Stomach (tissue), 9 donors: ENCODE results near the gene DPM3. TPM values are rescaled to one million over a fixed set of nuclear protein-coding genes. Genes with fewer than 3 reads are reported as not detected.

Source experiments
- DNase-seq, 2 donors: peaks; one replicate each; pipeline versions ENCODE4 v3.0.0 to v3.0.0-alpha.2; 2013 to 2019
- H3K27ac ChIP-seq, 5 donors: fragments of 200-600 bp in 4 of 5; sonication (generic) in 4 of 5; one replicate each; pipeline ENCODE4 v1.5.1; 2013 to 2019; ENCODE audit warnings: mild to moderate bottlenecking in 1 of 5, moderate library complexity in 1 of 5
- H3K27me3 ChIP-seq, 3 donors: fragments of 200-600 bp; sonication (generic); one replicate each; pipeline ENCODE4 v1.5.1; 2017 to 2019; ENCODE audit warnings: mixed run types in 1 of 3
- H3K36me3 ChIP-seq, 4 donors: fragments of 200-600 bp; sonication (generic); 1 replicate in 3 of 4; 2 replicates in 1 of 4; pipeline ENCODE4 v1.5.1; 2016 to 2019
- H3K4me1 ChIP-seq, 4 donors: fragments of 200-600 bp; sonication (generic); one replicate each; pipeline ENCODE4 v1.5.1; 2016 to 2019
- H3K4me3 ChIP-seq, 4 donors: fragments of 200-600 bp; sonication (generic) in 3 of 4; one replicate each; pipeline ENCODE4 v1.5.1; 2016 to 2019; ENCODE audit warnings: mild to moderate bottlenecking in 1 of 4
- H3K9me3 ChIP-seq, 4 donors: fragments of 200-600 bp; sonication (generic); one replicate each; pipeline ENCODE4 v1.5.1; 2016 to 2019
- EP300 ChIP-seq: sonication (generic); formaldehyde crosslinking; IDR thresholded peaks from one replicate; pipeline ENCODE4 v1.6.1; 2017; ENCODE audit warnings: antibody characterized with exemption
- POLR2A ChIP-seq, 4 donors: fragments of 450-650 bp; IDR thresholded peaks; one replicate each; pipeline ENCODE4 v1.6.1; 2016; ENCODE audit warnings: antibody characterized with exemption in 4 of 4, control low read depth in 2 of 4, mild to moderate bottlenecking in 1 of 4, moderate library complexity in 1 of 4
- POLR2AphosphoS5 ChIP-seq, 3 donors: sonication (generic); formaldehyde crosslinking; IDR thresholded peaks; one replicate each; pipeline ENCODE4 v1.6.1; 2016; ENCODE audit warnings: antibody characterized with exemption in 3 of 3
- WGBS, 5 donors: extraction: QIAGEN DNeasy Blood & Tissue Kit in 3 of 5; methylation state at CpG; one replicate each; pipeline versions ENCODE4 v1.1.5 to v1.1.7; 2013 to 2018; 5-methylcytosine and 5-hydroxymethylcytosine counted together
- intact Hi-C: fragments of 100-400 bp; cut with DNase I; formaldehyde crosslinking; loops from one replicate; pipeline ENCODE4 v1.15.1; 2023; ENCODE audit warnings: low total_unique reads
- polyA plus RNA-seq, 3 donors: library from polyadenylated mRNA; stranded (reverse); fragments of 200-250 nt; gene quantifications; one replicate each; pipeline ENCODE4 v1.2.3, GENCODE V29; 2013
- total RNA-seq, 5 donors: library from RNA; depleted of rRNA; stranded (reverse); fragments of >200 nt; gene quantifications; one replicate each; pipeline versions ENCODE4 v1.1.0 to v1.2.3, GENCODE V29; 2014 to 2016
- TF ChIP-seq, protein P1 (sequence below), 7 experiments: fragments of 450-650 bp in 4 of 7; fragments of 200-600 bp in 3 of 7; sonication (generic) in 3 of 7; IDR thresholded peaks; one replicate each; pipeline ENCODE4 v1.5.1; 2016 to 2019; ENCODE audit warnings: antibody characterized with exemption in 7 of 7, control low read depth in 2 of 7, mild to moderate bottlenecking in 1 of 7
- donor health status: healthy with polysubstance abuse.
- donor health status: Bipolar disorder and iron deficiency.
- donor health status: healthy.

DPM3 gene
- total and polyA plus RNA-seq, 8 donors: 13.3 to 301 (median 51.3) TPM; not detected in 1

GRCh38 chr1:155187456-155187891 lies 47.1 kb upstream of the DPM3 start:
- WGBS, 5 donors: 38 to 58% (median 48%) methylated on average over 15 to 16 of the region's 16 CpGs
- Histone ChIP-seq H3K4me3 (peak overlapping the region; percentile 24 to 50 (median 34)), H3K27me3 (no peaks in the 10 kb centered on the region), H3K27ac (peak overlapping the region; percentile 72 to 90 (median 79)), H3K36me3 (no peaks in the 10 kb centered on the region), H3K9me3 (no peaks in the 10 kb centered on the region), H3K4me1 (peaks cover 29 to 51% (median 34%) of the 10 kb centered on the region in 4 donors)
- no peak for TF ChIP-seq POLR2A (IDR thresholded peaks at IDR 0.05)
- TF ChIP-seq POLR2AphosphoS5 (IDR thresholded peaks at IDR 0.05): peak in 2 of 3 donors; percentile 23 to 30
- TF ChIP-seq, protein P1, sequence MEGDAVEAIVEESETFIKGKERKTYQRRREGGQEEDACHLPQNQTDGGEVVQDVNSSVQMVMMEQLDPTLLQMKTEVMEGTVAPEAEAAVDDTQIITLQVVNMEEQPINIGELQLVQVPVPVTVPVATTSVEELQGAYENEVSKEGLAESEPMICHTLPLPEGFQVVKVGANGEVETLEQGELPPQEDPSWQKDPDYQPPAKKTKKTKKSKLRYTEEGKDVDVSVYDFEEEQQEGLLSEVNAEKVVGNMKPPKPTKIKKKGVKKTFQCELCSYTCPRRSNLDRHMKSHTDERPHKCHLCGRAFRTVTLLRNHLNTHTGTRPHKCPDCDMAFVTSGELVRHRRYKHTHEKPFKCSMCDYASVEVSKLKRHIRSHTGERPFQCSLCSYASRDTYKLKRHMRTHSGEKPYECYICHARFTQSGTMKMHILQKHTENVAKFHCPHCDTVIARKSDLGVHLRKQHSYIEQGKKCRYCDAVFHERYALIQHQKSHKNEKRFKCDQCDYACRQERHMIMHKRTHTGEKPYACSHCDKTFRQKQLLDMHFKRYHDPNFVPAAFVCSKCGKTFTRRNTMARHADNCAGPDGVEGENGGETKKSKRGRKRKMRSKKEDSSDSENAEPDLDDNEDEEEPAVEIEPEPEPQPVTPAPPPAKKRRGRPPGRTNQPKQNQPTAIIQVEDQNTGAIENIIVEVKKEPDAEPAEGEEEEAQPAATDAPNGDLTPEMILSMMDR (IDR thresholded peaks at IDR 0.05): no peak
- no peak for TF ChIP-seq EP300
- DNase-seq: no peak
- intact Hi-C loops: no loop called here

DNA sequence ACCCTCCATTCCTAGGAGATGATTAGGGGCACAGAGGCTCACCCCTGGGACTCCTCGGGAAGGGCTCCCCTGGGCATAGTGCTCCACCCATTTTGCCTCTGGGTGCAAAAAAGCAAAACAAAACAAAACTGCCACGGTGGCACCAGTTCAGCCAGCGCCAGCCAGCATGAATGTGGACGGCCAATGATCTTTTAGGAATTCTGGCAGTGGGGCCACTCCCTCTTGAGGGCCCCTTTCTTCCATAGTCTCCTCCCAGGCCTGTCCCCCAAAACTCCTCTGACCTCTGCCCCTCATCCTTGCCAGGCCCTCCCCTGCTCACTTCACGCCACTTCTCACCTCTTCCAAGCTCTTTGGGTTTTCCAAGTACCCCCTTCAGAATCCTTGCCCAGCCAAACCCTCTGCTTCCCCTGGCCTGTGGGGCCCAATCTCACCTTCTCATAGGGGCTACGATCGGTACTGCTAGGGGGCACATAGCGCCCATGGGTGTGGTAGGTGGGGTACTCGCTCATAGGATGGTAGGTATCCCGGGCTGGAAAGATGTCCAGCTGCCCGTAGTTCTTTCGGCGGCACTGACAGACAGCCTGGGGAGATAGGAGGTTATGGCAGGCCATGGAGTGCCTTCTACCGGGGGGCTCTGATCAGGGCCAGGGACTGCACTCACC lies 46.6 kb upstream of the DPM3 start:
- DNase-seq: peak; percentile 49 to 60
- intact Hi-C loops: no loop called here
- Histone ChIP-seq H3K27ac (peak overlapping the region; percentile 72 to 90 (median 79)), H3K27me3 (no peaks in the 10 kb centered on the region), H3K4me3 (peak overlapping the region; percentile 24 to 50 (median 34)), H3K4me1 (peaks cover 30 to 52% (median 37%) of the 10 kb centered on the region in 4 donors), H3K9me3 (no peaks in the 10 kb centered on the region), H3K36me3 (peaks cover 0 to 1% (median 0%) of the 10 kb centered on the region in 4 donors)
- 30 to 59% (median 36%) methylated on average over 13 to 14 of the region's 14 CpGs for WGBS, 5 donors
- TF ChIP-seq POLR2A (IDR thresholded peaks at IDR 0.05) (no peak), EP300 (no peak), POLR2AphosphoS5 (IDR thresholded peaks at IDR 0.05) (peak in 1 of 3 donors; percentile 2)
- TF ChIP-seq, protein P1 (IDR thresholded peaks at IDR 0.05): no peak

- peak in 1 of 3 donors; percentile 54 for TF ChIP-seq POLR2AphosphoS5 (IDR thresholded peaks at IDR 0.05)
- TF ChIP-seq, protein P1 (IDR thresholded peaks at IDR 0.05): no peak
- WGBS, 5 donors: 19 to 51% (median 40%) methylated on average over 6 to 8 of the region's 8 CpGs
- Histone ChIP-seq H3K9me3 (no peaks in the 10 kb centered on the region), H3K36me3 (peaks cover 0 to 6% (median 0%) of the 10 kb centered on the region in 4 donors), H3K27ac (peak overlapping the region; percentile 72 to 90 (median 79)), H3K4me3 (peak overlapping the region in 3 of 4 donors; percentile 11 to 50 (median 40)), H3K4me1 (peaks cover 30 to 59% (median 42%) of the 10 kb centered on the region in 4 donors), H3K27me3 (no peaks in the 10 kb centered on the region)
- DNase-seq: peak; percentile 57 to 68
- intact Hi-C loops: no loop called here
These were observed 45.9 kb upstream of the DPM3 start for GRCh38 chr1:155186067-155186793.

DNA sequence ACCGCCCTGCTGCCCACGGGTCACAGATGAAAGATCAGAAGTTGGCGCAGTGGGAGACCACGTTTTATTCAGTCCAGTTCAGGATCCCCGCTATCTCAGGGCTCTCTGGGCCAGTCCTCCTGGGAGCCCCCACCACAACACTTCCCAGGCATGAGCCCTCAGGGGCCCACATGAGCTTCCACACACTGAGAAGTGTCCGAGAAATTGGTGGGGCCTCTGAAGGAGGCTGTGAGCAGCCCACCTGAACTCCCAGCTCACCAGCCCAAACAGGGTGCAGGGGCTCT lies 45.4 kb upstream of the DPM3 start:
- H3K9me3 ChIP-seq: no peaks in the 10 kb centered on the region
- H3K27me3 ChIP-seq: no peaks in the 10 kb centered on the region
- no peak for DNase-seq
- 31 to 49% (median 37%) methylated on average over 6 of the region's 6 CpGs for WGBS, 5 donors
- peaks cover 0 to 6% (median 0%) of the 10 kb centered on the region in 4 donors for H3K36me3 ChIP-seq
- peaks cover 30 to 64% (median 45%) of the 10 kb centered on the region in 4 donors for H3K4me1 ChIP-seq
- intact Hi-C loops: no loop called here
- H3K4me3 ChIP-seq: peak overlapping the region in 3 of 4 donors; percentile 11 to 50 (median 40)
- TF ChIP-seq, protein P1 (IDR thresholded peaks at IDR 0.05): no peak
- no peak for TF ChIP-seq POLR2AphosphoS5 (IDR thresholded peaks at IDR 0.05)
- no peak for TF ChIP-seq POLR2A (IDR thresholded peaks at IDR 0.05)
- no peak for TF ChIP-seq EP300
- H3K27ac ChIP-seq: peak overlapping the region; percentile 72 to 90 (median 79)
